GM12878 (cell line): ENCODE data around the gene SH3D19. TPM values are rescaled to one million over a fixed set of nuclear protein-coding genes. Genes with fewer than 3 reads are reported as not detected.

Source experiments
- ATAC-seq: fragments of 200-7000 bp; cut with Tn5 transposase; 3 replicates; pipeline ENCODE4 v1.9.1; 2020; ENCODE audit warnings: mild to moderate bottlenecking, moderate library complexity
- BruUV-seq: library from RNA; stranded (reverse); fragments of 400-500 nt; replicated peaks from 2 replicates; lab custom pipeline; 2021; lab: Mats Ljungman, UMichigan
- CTCF ChIA-PET: fragments of 300-600 bp; sonication (Branson Sonifier 250); formaldehyde crosslinking; extraction: SDS; loops from one replicate; lab custom pipeline; 2021; ENCODE audit warnings: inconsistent platforms; lab: Yijun Ruan, JAX
- POLR2A ChIA-PET: fragments of 350-600 bp; formaldehyde crosslinking; extraction: SDS; loops from one replicate; lab custom pipeline; 2021; ENCODE audit warnings: inconsistent platforms; lab: Charles Lee
- RAD21 ChIA-PET: fragments of 300-600 bp; sonication (Branson Sonifier 250); formaldehyde crosslinking; loops from one replicate; lab custom pipeline; 2023; ENCODE audit warnings: antibody characterized with exemption; ENCODE audit not compliant: unreplicated experiment; lab: Charles Lee
- SMC1A ChIA-PET: fragments of 300-600 bp; sonication (Branson Sonifier 250); formaldehyde crosslinking; loops from one replicate; lab custom pipeline; 2023; ENCODE audit not compliant: unreplicated experiment, uncharacterized antibody; lab: Charles Lee
- DNase-seq: peaks from one replicate; pipeline ENCODE4 v3.0.0-alpha.2; 2011; ENCODE audit warnings: low read depth, low spot score
- FAIRE-seq: peaks from 3 replicates; lab custom pipeline; 2011; peaks lifted over from hg19 to GRCh38; lab: Jason Lieb, UNC
- H2AFZ ChIP-seq: 2 replicates; pipeline ENCODE4 v1.6.0; 2011; ENCODE audit warnings: low read depth, low read length, control low read depth; ENCODE audit not compliant: control insufficient read depth
- H3K27ac ChIP-seq: 2 replicates; pipeline ENCODE4 v1.5.1; 2011; ENCODE audit warnings: control low read depth; ENCODE audit not compliant: control insufficient read depth, insufficient read depth
- H3K27me3 ChIP-seq, 2 experiments: replicated peaks in 1 of 2; 2 replicates each; pipeline versions ENCODE4 v1.6.0 to v1.6.1; 2011; ENCODE audit warnings: low read length in 1 of 2; ENCODE audit not compliant: control insufficient read depth in 2 of 2, insufficient read depth in 2 of 2
- H3K36me3 ChIP-seq, 2 experiments: 2 replicates each; pipeline ENCODE4 v1.5.1; 2011; ENCODE audit warnings: low read length in 1 of 2; ENCODE audit not compliant: control insufficient read depth in 2 of 2, insufficient read depth in 2 of 2
- H3K4me1 ChIP-seq: 2 replicates; pipeline ENCODE4 v1.6.1; 2011; ENCODE audit warnings: mild to moderate bottlenecking, low read length, moderate library complexity, mixed read lengths; ENCODE audit not compliant: control insufficient read depth, insufficient read depth
- H3K4me2 ChIP-seq: 2 replicates; pipeline ENCODE4 v1.6.0; 2011; ENCODE audit warnings: control low read depth; ENCODE audit not compliant: control insufficient read depth, insufficient read depth
- H3K4me3 ChIP-seq: fragments of 200-600 bp; sonication (generic); 2 replicates; pipeline ENCODE4 v1.5.1; 2016
- H3K79me2 ChIP-seq: 2 replicates; pipeline ENCODE4 v1.6.0; 2011; ENCODE audit warnings: low read length; ENCODE audit not compliant: control insufficient read depth, insufficient read depth
- H3K9ac ChIP-seq: 2 replicates; pipeline ENCODE4 v1.8.0; 2011; ENCODE audit warnings: low read length, control low read depth, mixed read lengths; ENCODE audit not compliant: control insufficient read depth, insufficient read depth
- H3K9me3 ChIP-seq: replicated peaks from 3 replicates; pipeline ENCODE4 v1.5.1; 2011; ENCODE audit warnings: mild to moderate bottlenecking, low read length; ENCODE audit not compliant: control insufficient read depth, insufficient read depth
- H4K20me1 ChIP-seq: 2 replicates; pipeline ENCODE4 v1.6.0; 2011; ENCODE audit not compliant: control insufficient read depth, insufficient read depth
- CBX3 ChIP-seq: fragments of 200-600 bp; sonication (generic); IDR thresholded peaks from 2 replicates; pipeline ENCODE4 v1.6.1; 2016; ENCODE audit warnings: low read depth, borderline replicate concordance
- CHD1 ChIP-seq: IDR thresholded peaks from 2 replicates; pipeline ENCODE4 v1.6.1; 2012; ENCODE audit warnings: low read depth, low read length, improper control_type of control experiment
- IKZF2 ChIP-seq, 2 experiments: fragments of 450-650 bp; IDR thresholded peaks; 2 replicates each; pipeline ENCODE4 v1.6.1; 2017; ENCODE audit warnings: mild to moderate bottlenecking in 2 of 2, moderate library complexity in 2 of 2
- IRF4 ChIP-seq: IDR thresholded peaks from 2 replicates; pipeline ENCODE4 v1.6.1; 2011; ENCODE audit warnings: low read depth, low read length
- KAT2A ChIP-seq: conservative IDR thresholded peaks from 2 replicates; pipeline ENCODE4 v1.6.1; 2011; ENCODE audit warnings: low read depth, low read length; ENCODE audit not compliant: control insufficient read depth
- LARP7 ChIP-seq: fragments of 450-650 bp; IDR thresholded peaks from 2 replicates; pipeline ENCODE4 v1.6.1; 2017; ENCODE audit warnings: mild to moderate bottlenecking
- MEF2A ChIP-seq: IDR thresholded peaks from 2 replicates; pipeline ENCODE4 v1.6.1; 2011; ENCODE audit warnings: low read depth, mild to moderate bottlenecking, low read length, moderate library complexity; ENCODE audit not compliant: insufficient read depth
- MXI1 ChIP-seq: fragments of 150-350 bp; IDR thresholded peaks from 2 replicates; pipeline ENCODE4 v1.6.1; 2011; ENCODE audit warnings: low read depth, mild to moderate bottlenecking, inconsistent platforms, low read length, improper control_type of control experiment
- NRF1 ChIP-seq: conservative IDR thresholded peaks from 2 replicates; pipeline ENCODE4 v1.6.1; 2011; ENCODE audit warnings: mild to moderate bottlenecking, low read depth, low read length, improper control_type of control experiment
- PML ChIP-seq: IDR thresholded peaks from 2 replicates; pipeline ENCODE4 v1.6.1; 2012; ENCODE audit warnings: low read length, inconsistent platforms
- POLR2A ChIP-seq: IDR thresholded peaks from 2 replicates; pipeline ENCODE4 v1.6.1; 2011; ENCODE audit warnings: low read depth, mild to moderate bottlenecking, low read length
- RBBP5 ChIP-seq: fragments of 200-600 bp; sonication (generic); conservative IDR thresholded peaks from 2 replicates; pipeline ENCODE4 v1.6.1; 2016
- RELA ChIP-seq: fragments of 450-650 bp; IDR thresholded peaks from 2 replicates; pipeline ENCODE4 v1.8.0; 2014; ENCODE audit warnings: borderline replicate concordance; ENCODE audit not compliant: partially characterized antibody
- SMARCA5 ChIP-seq: fragments of 450-650 bp; IDR thresholded peaks from 2 replicates; pipeline ENCODE4 v1.6.1; 2017; ENCODE audit warnings: mild to moderate bottlenecking
- SREBF2 ChIP-seq: IDR thresholded peaks from 2 replicates; pipeline ENCODE4 v1.6.1; 2012; ENCODE audit warnings: mild to moderate bottlenecking, low read length
- STAT1 ChIP-seq: fragments of 450-650 bp; conservative IDR thresholded peaks from 2 replicates; pipeline ENCODE4 v1.6.1; 2014; ENCODE audit warnings: antibody characterized with exemption, mild to moderate bottlenecking
- YBX1 ChIP-seq: fragments of 450-650 bp; IDR thresholded peaks from 2 replicates; pipeline ENCODE4 v1.6.1; 2016; ENCODE audit warnings: antibody characterized with exemption
- ZBED1 ChIP-seq: IDR thresholded peaks from 2 replicates; pipeline ENCODE4 v1.6.1; 2016; ENCODE audit warnings: borderline replicate concordance
- ZSCAN29 ChIP-seq: fragments of 450-650 bp; IDR thresholded peaks from 2 replicates; pipeline ENCODE4 v1.6.1; 2017; ENCODE audit warnings: mild to moderate bottlenecking, moderate library complexity
- in situ Hi-C: fragments of 300-500 bp; cut with MboI; formaldehyde crosslinking; loops from 9 replicates; pipeline ENCODE4 v1.14.3; 2018; ENCODE audit warnings: mixed read lengths
- intact Hi-C: fragments of 100-400 bp; cut with micrococcal nuclease; formaldehyde crosslinking; loops from one replicate; pipeline ENCODE4 v1.14.2; 2022; ENCODE audit not compliant: unreplicated experiment
- polyA plus RNA-seq, 11 experiments: library from polyadenylated mRNA; depleted of rRNA in 4 of 11; unstranded in 6 of 11; stranded (reverse) in 5 of 11; fragments of >200 nt; fragmentation: Nextera tagmentation in 4 of 11; fragmentation: Illumina TruSeq in 1 of 11; extraction: Ambion mirVana in 4 of 11; extraction: Trizol in 1 of 11; gene quantifications; 1 replicate in 1 of 11; 2 replicates in 10 of 11; pipeline versions ENCODE4 v1.2.1 to v1.2.3, GENCODE V29; 2011 to 2016; ENCODE audit warnings: inconsistent platforms in 2 of 11, missing spikeins in 2 of 11, low read depth in 1 of 11
- total RNA-seq, 4 experiments: library from RNA; depleted of rRNA in 3 of 4; stranded (reverse); fragments of >200 nt in 3 of 4; fragmentation: Illumina TruSeq in 1 of 4; extraction: Trizol in 1 of 4; gene quantifications; 2 replicates each; pipeline versions ENCODE4 v1.2.1 to v1.2.3, GENCODE V29; 2013 to 2021
- TF ChIP-seq, protein P1 (sequence below): IDR thresholded peaks from 2 replicates; pipeline ENCODE4 v1.6.1; 2011; ENCODE audit warnings: low read depth, mild to moderate bottlenecking, low read length, moderate library complexity, borderline replicate concordance; ENCODE audit errors: extremely low read depth
- TF ChIP-seq, protein P2 (sequence below): fragments of 450-650 bp; IDR thresholded peaks from 2 replicates; pipeline ENCODE4 v1.6.1; 2014; ENCODE audit warnings: mild to moderate bottlenecking
- TF ChIP-seq, protein P3 (sequence below): IDR thresholded peaks from 2 replicates; pipeline ENCODE4 v1.6.1; 2011; ENCODE audit warnings: mild to moderate bottlenecking, low read depth, low read length, moderate library complexity; ENCODE audit not compliant: insufficient replicate concordance
- TF ChIP-seq, protein P4 (sequence below): IDR thresholded peaks from 2 replicates; pipeline ENCODE4 v1.6.1; 2012; ENCODE audit warnings: low read depth, low read length, improper control_type of control experiment
- TF ChIP-seq, protein P5 (sequence below): IDR thresholded peaks from 2 replicates; pipeline ENCODE4 v1.6.1; 2012; ENCODE audit warnings: low read depth, low read length, improper control_type of control experiment

SH3D19 gene
- total and polyA plus RNA-seq, 10 of the 15 experiments (the other 5 are each of a cell fraction or from before 2014, with no cell fraction given): 0.03 to 6.9 (median 0.33) TPM; not detected in 3

DNA sequence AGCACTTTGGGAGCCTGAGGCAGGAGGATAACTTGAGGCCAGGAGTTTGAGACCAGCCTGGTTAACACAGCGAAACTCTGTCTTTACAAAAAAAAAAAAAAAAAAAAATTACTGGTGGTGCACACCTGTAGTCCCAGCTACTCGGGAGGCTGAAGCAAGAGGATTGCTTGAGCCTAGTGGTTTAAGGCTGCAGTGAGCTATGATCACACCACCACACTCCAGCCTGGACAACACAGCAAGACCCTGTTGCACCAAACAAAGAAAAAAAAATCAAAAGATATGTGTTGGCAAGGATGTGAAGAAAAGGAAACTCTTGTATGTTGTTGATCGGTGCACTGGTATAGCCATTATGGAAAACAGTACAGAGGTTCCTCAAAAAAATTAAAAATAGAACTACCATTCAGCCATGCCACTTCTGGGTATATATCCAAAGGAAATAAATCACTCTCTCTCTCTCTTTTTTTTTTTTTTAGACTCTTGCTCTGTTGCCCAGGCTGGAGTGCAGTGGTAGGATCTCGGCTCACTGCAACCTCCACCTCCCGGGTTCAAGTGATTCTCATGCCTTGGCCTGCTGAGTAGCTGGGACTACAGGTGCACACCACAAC, 15.2 kb downstream of the SH3D19 start (continued):
- TF ChIP-seq SMARCA5: no peak
- TF ChIP-seq, protein P1, sequence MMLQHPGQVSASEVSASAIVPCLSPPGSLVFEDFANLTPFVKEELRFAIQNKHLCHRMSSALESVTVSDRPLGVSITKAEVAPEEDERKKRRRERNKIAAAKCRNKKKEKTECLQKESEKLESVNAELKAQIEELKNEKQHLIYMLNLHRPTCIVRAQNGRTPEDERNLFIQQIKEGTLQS: no peak
- TF ChIP-seq, protein P2, sequence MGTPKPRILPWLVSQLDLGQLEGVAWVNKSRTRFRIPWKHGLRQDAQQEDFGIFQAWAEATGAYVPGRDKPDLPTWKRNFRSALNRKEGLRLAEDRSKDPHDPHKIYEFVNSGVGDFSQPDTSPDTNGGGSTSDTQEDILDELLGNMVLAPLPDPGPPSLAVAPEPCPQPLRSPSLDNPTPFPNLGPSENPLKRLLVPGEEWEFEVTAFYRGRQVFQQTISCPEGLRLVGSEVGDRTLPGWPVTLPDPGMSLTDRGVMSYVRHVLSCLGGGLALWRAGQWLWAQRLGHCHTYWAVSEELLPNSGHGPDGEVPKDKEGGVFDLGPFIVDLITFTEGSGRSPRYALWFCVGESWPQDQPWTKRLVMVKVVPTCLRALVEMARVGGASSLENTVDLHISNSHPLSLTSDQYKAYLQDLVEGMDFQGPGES: no peak
- TF ChIP-seq, protein P3, sequence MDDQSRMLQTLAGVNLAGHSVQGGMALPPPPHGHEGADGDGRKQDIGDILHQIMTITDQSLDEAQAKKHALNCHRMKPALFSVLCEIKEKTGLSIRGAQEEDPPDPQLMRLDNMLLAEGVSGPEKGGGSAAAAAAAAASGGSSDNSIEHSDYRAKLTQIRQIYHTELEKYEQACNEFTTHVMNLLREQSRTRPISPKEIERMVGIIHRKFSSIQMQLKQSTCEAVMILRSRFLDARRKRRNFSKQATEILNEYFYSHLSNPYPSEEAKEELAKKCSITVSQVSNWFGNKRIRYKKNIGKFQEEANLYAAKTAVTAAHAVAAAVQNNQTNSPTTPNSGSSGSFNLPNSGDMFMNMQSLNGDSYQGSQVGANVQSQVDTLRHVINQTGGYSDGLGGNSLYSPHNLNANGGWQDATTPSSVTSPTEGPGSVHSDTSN: no peak
- no peak for TF ChIP-seq SREBF2
- TF ChIP-seq LARP7: no peak
- TF ChIP-seq STAT1: no peak
- no peak for TF ChIP-seq IRF4
- TF ChIP-seq MEF2A: no peak
- TF ChIP-seq NRF1: no peak
- TF ChIP-seq, all 136 proteins: peak for 0

DNA sequence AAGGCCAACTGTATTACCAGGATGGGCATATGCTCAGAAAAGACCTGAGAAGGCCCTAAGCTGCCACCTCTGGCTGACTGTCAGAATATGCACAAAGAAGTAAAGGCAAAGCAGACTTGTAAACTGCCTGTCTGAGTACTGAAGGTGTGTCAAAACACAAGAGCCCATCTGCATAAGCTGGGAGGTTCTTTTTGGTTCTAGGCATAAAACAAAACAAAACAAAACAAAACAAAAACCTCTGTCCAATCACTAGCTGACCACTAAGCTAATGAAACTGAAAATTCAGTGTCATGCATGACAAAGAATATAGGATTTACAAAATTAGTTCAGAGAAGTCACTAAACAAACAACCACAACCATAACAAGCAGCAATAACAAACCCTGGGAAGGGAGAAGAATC, 20.6 kb downstream of the SH3D19 start:
- BruUV-seq: no TSS peak
- no peak overlapping the region for H2AFZ ChIP-seq
- no peak overlapping the region for H3K9ac ChIP-seq
- ChIA-PET SMC1A (no interaction called here), RAD21 (no interaction called here), CTCF (interaction anchor here (1.2 kb wide), 1 partner anchor 28 kb away, joined by 3 read pairs; no protein-coding TSS in a partner anchor), POLR2A (interaction anchor here (1.1 kb wide), 1 partner anchor 18 kb away, joined by 7 read pairs; no protein-coding TSS in a partner anchor)
- H3K79me2 ChIP-seq: no peaks in the 10 kb centered on the region
- intact Hi-C loops (no loop called here), in situ Hi-C loops (no loop called here)
- DNase-seq (no peak), FAIRE-seq (no peak), ATAC-seq (peak; percentile 72)
- H3K27ac ChIP-seq: no peak overlapping the region
- no peaks in the 10 kb centered on the region for H3K9me3 ChIP-seq
- H3K4me1 ChIP-seq: no peaks in the 10 kb centered on the region
- no peak overlapping the region for H3K4me3 ChIP-seq
- H3K27me3 ChIP-seq: no peaks in the 10 kb centered on the region
- H3K36me3 ChIP-seq: no peaks in the 10 kb centered on the region
- no peaks in the 10 kb centered on the region for H4K20me1 ChIP-seq
- no peak overlapping the region for H3K4me2 ChIP-seq
- TF ChIP-seq KAT2A (no peak), CBX3 (no peak), PML (no peak), MXI1 (no peak), RELA (no peak), IKZF2 (IDR thresholded peaks at IDR 0.05) (no peak), ZBED1 (no peak), CHD1 (no peak), ZSCAN29 (no peak), YBX1 (no peak), RBBP5 (no peak), POLR2A (no peak)
- TF ChIP-seq, protein P4, sequence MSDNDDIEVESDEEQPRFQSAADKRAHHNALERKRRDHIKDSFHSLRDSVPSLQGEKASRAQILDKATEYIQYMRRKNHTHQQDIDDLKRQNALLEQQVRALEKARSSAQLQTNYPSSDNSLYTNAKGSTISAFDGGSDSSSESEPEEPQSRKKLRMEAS: no peak
- TF ChIP-seq, protein P5, sequence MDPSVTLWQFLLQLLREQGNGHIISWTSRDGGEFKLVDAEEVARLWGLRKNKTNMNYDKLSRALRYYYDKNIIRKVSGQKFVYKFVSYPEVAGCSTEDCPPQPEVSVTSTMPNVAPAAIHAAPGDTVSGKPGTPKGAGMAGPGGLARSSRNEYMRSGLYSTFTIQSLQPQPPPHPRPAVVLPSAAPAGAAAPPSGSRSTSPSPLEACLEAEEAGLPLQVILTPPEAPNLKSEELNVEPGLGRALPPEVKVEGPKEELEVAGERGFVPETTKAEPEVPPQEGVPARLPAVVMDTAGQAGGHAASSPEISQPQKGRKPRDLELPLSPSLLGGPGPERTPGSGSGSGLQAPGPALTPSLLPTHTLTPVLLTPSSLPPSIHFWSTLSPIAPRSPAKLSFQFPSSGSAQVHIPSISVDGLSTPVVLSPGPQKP: no peak
